Natural killer cell (primary cell): Measurements from ENCODE around the gene CITED1. TPM values are rescaled to one million over a fixed set of nuclear protein-coding genes. Genes with fewer than 3 reads are reported as not detected.

Experiments
- ATAC-seq, 3 donors: fragments of 150-1000 bp in 2 of 3; fragments of 200-7000 bp in 1 of 3; cut with Tn5 transposase; 1 replicate in 1 of 3; 2 replicates in 2 of 3; pipeline ENCODE4 v1.10.0; 2021; ENCODE audit warnings: mild to moderate bottlenecking in 2 of 3, moderate library complexity in 2 of 3
- DNase-seq, 2 donors: peaks; one replicate each; pipeline versions ENCODE4 v3.0.0 to v3.0.0-alpha.2; 2013 to 2021; ENCODE audit warnings: mixed read lengths in 1 of 2
- H3K27ac ChIP-seq: one replicate; pipeline ENCODE4 v1.5.1; 2013; ENCODE audit warnings: mild to moderate bottlenecking, low read length
- H3K27me3 ChIP-seq: one replicate; pipeline ENCODE4 v1.6.1; 2013; ENCODE audit warnings: low read length; ENCODE audit not compliant: control insufficient read depth, insufficient read depth
- H3K36me3 ChIP-seq: one replicate; pipeline ENCODE4 v1.6.1; 2013; ENCODE audit warnings: low read length; ENCODE audit not compliant: control insufficient read depth, insufficient read depth
- H3K4me1 ChIP-seq: one replicate; pipeline ENCODE4 v1.6.1; 2013; ENCODE audit warnings: low read length; ENCODE audit not compliant: control insufficient read depth, insufficient read depth
- H3K4me3 ChIP-seq: one replicate; pipeline ENCODE4 v1.5.1; 2013; ENCODE audit warnings: low read length
- H3K9me3 ChIP-seq: one replicate; pipeline ENCODE4 v1.6.1; 2013; ENCODE audit warnings: low read length; ENCODE audit not compliant: control insufficient read depth, insufficient read depth
- H3K27ac Mint-ChIP-seq, 2 donors: one replicate each; pipeline ENCODE4 v1.8.0; 2022; ENCODE audit warnings: mild to moderate bottlenecking in 2 of 2, mixed read lengths in 2 of 2, moderate library complexity in 1 of 2
- H3K27me3 Mint-ChIP-seq, 2 donors: one replicate each; pipeline ENCODE4 v1.8.0; 2022; ENCODE audit warnings: low read depth in 2 of 2, mixed read lengths in 2 of 2
- H3K36me3 Mint-ChIP-seq: one replicate; pipeline ENCODE4 v1.8.0; 2022; ENCODE audit warnings: mixed read lengths
- H3K4me1 Mint-ChIP-seq, 2 donors: one replicate each; pipeline ENCODE4 v1.8.0; 2022; ENCODE audit warnings: mixed read lengths in 2 of 2
- H3K4me3 Mint-ChIP-seq: one replicate; pipeline ENCODE4 v1.8.0; 2022; ENCODE audit warnings: mild to moderate bottlenecking, moderate library complexity, mixed read lengths
- H3K9me3 Mint-ChIP-seq, 2 donors: one replicate each; pipeline ENCODE4 v1.8.0; 2022; ENCODE audit warnings: mixed read lengths in 2 of 2
- CTCF ChIP-seq: fragments of 200-600 bp; IDR thresholded peaks from one replicate; pipeline ENCODE4 v1.8.0; 2022; ENCODE audit warnings: antibody characterized with exemption
- WGBS: methylation state at CpG from one replicate; pipeline ENCODE4 v1.1.7; 2013; ENCODE audit warnings: missing lambda C conversion rate; ENCODE audit not compliant: insufficient coverage; 5-methylcytosine and 5-hydroxymethylcytosine counted together
- intact Hi-C: fragments of 100-400 bp; cut with micrococcal nuclease; formaldehyde crosslinking; loops from one replicate; pipeline ENCODE4 v1.14.2; 2022
- total RNA-seq, 4 donors: library from RNA; stranded (reverse); fragments of 120-200 nt in 1 of 4; gene quantifications; one replicate each; pipeline versions ENCODE4 v1.2.3 to v1.2.4, GENCODE V29; 2013 to 2022

Gene CITED1
- total RNA-seq, 3 donors from 2014 or later (not counting 1 experiment from before 2014, with no cell fraction given), result 0.49 TPM; not detected in 2

GRCh38 chrX:72260448-72260847, 45.3 kb downstream of the CITED1 start:
- Mint-ChIP-seq H3K27me3 (peaks cover 0 to 11% of the 10 kb centered on the region in 2 donors), H3K27ac (no peak overlapping the region), H3K4me1 (peaks cover 0 to 7% of the 10 kb centered on the region in 2 donors), H3K36me3 (no peaks in the 10 kb centered on the region), H3K9me3 (no peaks in the 10 kb centered on the region), H3K4me3 (no peak overlapping the region)
- H3K4me1 ChIP-seq, result peaks cover 4% of the 10 kb centered on the region
- H3K27ac ChIP-seq, result no peak overlapping the region
- no peaks in the 10 kb centered on the region for H3K9me3 ChIP-seq
- TF ChIP-seq CTCF, result no peak
- no peak overlapping the region for H3K4me3 ChIP-seq
- intact Hi-C loops, result no loop called here
- DNase-seq, result no peak
- WGBS, result 95% methylated on average over 4 of the region's 4 CpGs
- no peaks in the 10 kb centered on the region for H3K36me3 ChIP-seq
- no peaks in the 10 kb centered on the region for H3K27me3 ChIP-seq
- no peak for ATAC-seq

GRCh38 chrX:72258174-72258573, 47.5 kb downstream of the CITED1 start:
- H3K4me3 Mint-ChIP-seq, result no peak overlapping the region
- no peak for TF ChIP-seq CTCF
- H3K27me3 Mint-ChIP-seq, result peaks cover 12 to 18% of the 10 kb centered on the region in 2 donors
- WGBS, result 79% methylated on average over 6 of the region's 7 CpGs
- Histone ChIP-seq H3K36me3 (no peaks in the 10 kb centered on the region), H3K4me1 (peaks cover 4% of the 10 kb centered on the region), H3K27me3 (no peaks in the 10 kb centered on the region), H3K4me3 (no peak overlapping the region), H3K27ac (no peak overlapping the region), H3K9me3 (no peaks in the 10 kb centered on the region)
- no peaks in the 10 kb centered on the region for H3K9me3 Mint-ChIP-seq
- DNase-seq (no peak), ATAC-seq (no peak)
- no peaks in the 10 kb centered on the region for H3K36me3 Mint-ChIP-seq
- H3K4me1 Mint-ChIP-seq, result peaks cover 0 to 7% of the 10 kb centered on the region in 2 donors
- intact Hi-C loops, result no loop called here
- no peak overlapping the region for H3K27ac Mint-ChIP-seq

- Histone ChIP-seq H3K36me3 (no peaks in the 10 kb centered on the region), H3K4me1 (no peaks in the 10 kb centered on the region), H3K4me3 (no peak overlapping the region), H3K9me3 (no peaks in the 10 kb centered on the region), H3K27ac (no peak overlapping the region), H3K27me3 (no peaks in the 10 kb centered on the region)
- Mint-ChIP-seq H3K9me3 (no peaks in the 10 kb centered on the region), H3K36me3 (no peaks in the 10 kb centered on the region), H3K27me3 (peaks cover 12 to 21% of the 10 kb centered on the region in 2 donors), H3K4me1 (no peaks in the 10 kb centered on the region), H3K27ac (no peak overlapping the region), H3K4me3 (no peak overlapping the region)
- intact Hi-C loops, result no loop called here
- no peak for ATAC-seq
- WGBS, result 89% methylated on average over 5 of the region's 7 CpGs
- no peak for TF ChIP-seq CTCF
- no peak for DNase-seq
These were observed 49.9 kb downstream of the CITED1 start for GRCh38 chrX:72255864-72256263.

- H3K27me3 ChIP-seq, result no peaks in the 10 kb centered on the region
- DNase-seq (no peak), ATAC-seq (no peak)
- intact Hi-C loops, result no loop called here
- no peaks in the 10 kb centered on the region for H3K4me1 ChIP-seq
- no peak overlapping the region for H3K4me3 ChIP-seq
- TF ChIP-seq CTCF, result no peak
- H3K27ac ChIP-seq, result no peak overlapping the region
- H3K4me1 Mint-ChIP-seq, result no peaks in the 10 kb centered on the region
- WGBS, result 15% methylated on average over 21 of the region's 24 CpGs
- no peak overlapping the region for H3K4me3 Mint-ChIP-seq
- no peaks in the 10 kb centered on the region for H3K9me3 Mint-ChIP-seq
- H3K27me3 Mint-ChIP-seq, result peaks cover 12 to 21% of the 10 kb centered on the region in 2 donors
- H3K27ac Mint-ChIP-seq, result no peak overlapping the region
- H3K9me3 ChIP-seq, result no peaks in the 10 kb centered on the region
- H3K36me3 ChIP-seq, result no peaks in the 10 kb centered on the region
- H3K36me3 Mint-ChIP-seq, result no peaks in the 10 kb centered on the region
These were observed 50.3 kb downstream of the CITED1 start for GRCh38 chrX:72255445-72255844.
